A549 (cell line): Measurements from ENCODE around the gene NFATC3. TPM values are rescaled to one million over a fixed set of nuclear protein-coding genes. Genes with fewer than 3 reads are reported as not detected.
"Not testable (repeated sequence)": the region's sequence is repeated elsewhere in the genome, so short reads cannot be mapped to it uniquely, and the experiment has no call there.

ENCODE experiments used
- ATAC-seq, 2 experiments: fragments of 200-7000 bp in 1 of 2; fragments of >200 bp in 1 of 2; cut with Nextera tagmentation in 1 of 2; cut with Tn5 transposase in 1 of 2; 3 replicates each; pipeline versions ENCODE4 v1.8.0 to v1.9.1; 2018 to 2020; ENCODE audit warnings: mild to moderate bottlenecking in 1 of 2, moderate library complexity in 1 of 2
- CTCF ChIA-PET: fragments of 300-600 bp; sonication (Branson Sonifier 250); formaldehyde crosslinking; extraction: SDS; loops from one replicate; lab custom pipeline; 2021; ENCODE audit warnings: antibody characterized with exemption, inconsistent platforms; lab: Yijun Ruan, JAX
- POLR2A ChIA-PET: fragments of 350-600 bp; formaldehyde crosslinking; extraction: SDS; loops from one replicate; lab custom pipeline; 2021; ENCODE audit warnings: antibody characterized with exemption, inconsistent platforms; lab: Yijun Ruan, JAX
- DNase-seq, 2 experiments: peaks; one replicate each; pipeline versions ENCODE4 v3.0.0 to v3.0.0-alpha.2; 2011 to 2016; ENCODE audit warnings: low read depth in 1 of 2, low spot score in 1 of 2
- FAIRE-seq: peaks from 2 replicates; lab custom pipeline; 2011; peaks lifted over from hg19 to GRCh38; lab: Jason Lieb, UNC
- H3K27ac ChIP-seq, 2 experiments: fragments of >200 bp; sonication (Bioruptor Twin); formaldehyde crosslinking; 3 replicates each; pipeline ENCODE4 v1.5.1; 2016 to 2017
- H3K4me1 ChIP-seq: fragments of >200 bp; sonication (Bioruptor Twin); formaldehyde crosslinking; 3 replicates; pipeline ENCODE4 v1.6.1; 2016
- H3K4me2 ChIP-seq: fragments of >200 bp; sonication (Bioruptor Twin); formaldehyde crosslinking; 3 replicates; pipeline ENCODE4 v1.6.1; 2016
- H3K4me3 ChIP-seq: fragments of >200 bp; sonication (Bioruptor Twin); formaldehyde crosslinking; 3 replicates; pipeline ENCODE4 v1.5.1; 2016
- H3K9me3 ChIP-seq: fragments of >200 bp; sonication (Bioruptor Twin); formaldehyde crosslinking; 3 replicates; pipeline ENCODE4 v1.6.1; 2016
- CBX2 ChIP-seq: fragments of 200-600 bp; sonication (generic); IDR thresholded peaks from 2 replicates; pipeline ENCODE4 v1.6.1; 2016; ENCODE audit warnings: low read depth, mild to moderate bottlenecking, borderline replicate concordance
- CBX8 ChIP-seq: fragments of 200-600 bp; sonication (generic); IDR thresholded peaks from 2 replicates; pipeline ENCODE4 v1.6.1; 2016
- CHD2 ChIP-seq: fragments of 150-350 bp; IDR thresholded peaks from 2 replicates; pipeline ENCODE4 v1.6.1; 2014; ENCODE audit warnings: low read length; ENCODE audit not compliant: partially characterized antibody
- CTCF ChIP-seq: fragments of >200 bp; sonication (Bioruptor Twin); formaldehyde crosslinking; IDR thresholded peaks from 3 replicates; pipeline ENCODE4 v1.5.1; 2016
- EHMT2 ChIP-seq: fragments of 200-600 bp; sonication (generic); IDR thresholded peaks from 2 replicates; pipeline ENCODE4 v1.6.1; 2016; ENCODE audit warnings: antibody characterized with exemption, low read depth, mild to moderate bottlenecking, moderate library complexity
- FOSB ChIP-seq: fragments of 250-450 bp; sonication (Bioruptor Pico); IDR thresholded peaks from 2 replicates; pipeline ENCODE4 v1.5.0; 2020; ENCODE audit warnings: mild to moderate bottlenecking, moderate library complexity
- FOSL2 ChIP-seq, 2 experiments: fragments of 450-650 bp in 1 of 2; fragments of >200 bp in 1 of 2; sonication (Bioruptor Twin) in 1 of 2; formaldehyde crosslinking; IDR thresholded peaks; 2 replicates each; pipeline versions ENCODE4 v1.5.0 to v1.6.1; 2016 to 2020; ENCODE audit warnings: mild to moderate bottlenecking in 1 of 2, moderate library complexity in 1 of 2
- GATA3 ChIP-seq: IDR thresholded peaks from 2 replicates; pipeline ENCODE4 v1.6.1; 2012; ENCODE audit warnings: borderline replicate concordance
- HES2 ChIP-seq: fragments of >200 bp; sonication (Bioruptor Twin); formaldehyde crosslinking; IDR thresholded peaks from 2 replicates; pipeline ENCODE4 v1.6.1; 2016
- HOXA7 ChIP-seq: fragments of 250-450 bp; sonication (Bioruptor Pico); IDR thresholded peaks from 2 replicates; pipeline ENCODE4 v1.5.0; 2020; ENCODE audit warnings: mild to moderate bottlenecking, moderate library complexity
- HOXB13 ChIP-seq: fragments of 250-450 bp; sonication (Bioruptor Pico); IDR thresholded peaks from 2 replicates; pipeline ENCODE4 v1.5.0; 2020; ENCODE audit warnings: low read depth, mild to moderate bottlenecking, moderate library complexity
- JUNB ChIP-seq: fragments of >200 bp; sonication (Bioruptor Twin); formaldehyde crosslinking; IDR thresholded peaks from 2 replicates; pipeline ENCODE4 v1.6.1; 2016
- KDM5A ChIP-seq: fragments of 200-600 bp; sonication (generic); IDR thresholded peaks from 2 replicates; pipeline ENCODE4 v1.6.1; 2016; ENCODE audit warnings: antibody characterized with exemption, mild to moderate bottlenecking
- MYC ChIP-seq: IDR thresholded peaks from 2 replicates; pipeline ENCODE4 v1.6.1; 2012; ENCODE audit warnings: mild to moderate bottlenecking, inconsistent platforms, low read length, improper control_type of control experiment, borderline replicate concordance
- NPAS2 ChIP-seq: fragments of 250-450 bp; sonication (Bioruptor Pico); IDR thresholded peaks from 2 replicates; pipeline ENCODE4 v1.8.0; 2022; ENCODE audit warnings: mild to moderate bottlenecking, moderate library complexity, borderline replicate concordance
- PHF8 ChIP-seq: fragments of 200-600 bp; sonication (generic); IDR thresholded peaks from 2 replicates; pipeline ENCODE4 v1.6.1; 2016; ENCODE audit warnings: low read depth, mild to moderate bottlenecking, antibody characterized with exemption, moderate library complexity, borderline replicate concordance
- POLR2AphosphoS2 ChIP-seq: conservative IDR thresholded peaks from 2 replicates; pipeline ENCODE4 v1.6.1; 2012; ENCODE audit warnings: low read length, improper control_type of control experiment, inconsistent platforms
- RAD21 ChIP-seq, 2 experiments: fragments of >200 bp in 1 of 2; sonication (Bioruptor Twin) in 1 of 2; formaldehyde crosslinking in 1 of 2; IDR thresholded peaks in 1 of 2; conservative IDR thresholded peaks in 1 of 2; 2 replicates in 1 of 2; 3 replicates in 1 of 2; pipeline ENCODE4 v1.6.1; 2012 to 2018; ENCODE audit warnings: inconsistent platforms in 1 of 2
- RARB ChIP-seq: fragments of 250-450 bp; sonication (Bioruptor Pico); IDR thresholded peaks from 2 replicates; pipeline ENCODE4 v1.8.0; 2021; ENCODE audit warnings: mild to moderate bottlenecking, moderate library complexity
- RNF2 ChIP-seq: fragments of 200-600 bp; sonication (generic); IDR thresholded peaks from 2 replicates; pipeline ENCODE4 v1.6.1; 2016; ENCODE audit warnings: low read depth, mild to moderate bottlenecking, antibody characterized with exemption, moderate library complexity, borderline replicate concordance
- SMC3 ChIP-seq: fragments of >200 bp; sonication (Bioruptor Twin); formaldehyde crosslinking; IDR thresholded peaks from 3 replicates; pipeline ENCODE4 v1.6.1; 2018; ENCODE audit warnings: inconsistent platforms
- TFCP2L1 ChIP-seq: fragments of 250-450 bp; sonication (Bioruptor Pico); IDR thresholded peaks from 2 replicates; pipeline ENCODE4 v1.5.0; 2021; ENCODE audit warnings: mild to moderate bottlenecking
- ZC3H11A ChIP-seq: fragments of 450-650 bp; IDR thresholded peaks from 2 replicates; pipeline ENCODE4 v1.6.1; 2014; ENCODE audit warnings: antibody characterized with exemption, mild to moderate bottlenecking
- ZNF302 ChIP-seq: fragments of 250-450 bp; sonication (Bioruptor Pico); IDR thresholded peaks from 2 replicates; pipeline ENCODE4 v1.9.0; 2021; ENCODE audit warnings: inconsistent platforms, mild to moderate bottlenecking, moderate library complexity
- ZSCAN20 ChIP-seq: fragments of 250-450 bp; sonication (Bioruptor Pico); IDR thresholded peaks from 2 replicates; pipeline ENCODE4 v1.8.0; 2022; ENCODE audit warnings: mild to moderate bottlenecking, moderate library complexity
- WGBS: methylation state at CpG from one replicate; pipeline ENCODE4 v1.1.6; 2017; ENCODE audit errors: missing lambda C conversion rate; 5-methylcytosine and 5-hydroxymethylcytosine counted together
- polyA plus RNA-seq, 4 experiments: library from polyadenylated mRNA; depleted of rRNA in 3 of 4; stranded (reverse); fragments of >200 nt; fragmentation: RNase III in 1 of 4; extraction: RNeasy Plus Mini Kit Qiagen cat#74134 plus additional on column Dnase treatment in 1 of 4; gene quantifications; 2 replicates in 3 of 4; 3 replicates in 1 of 4; pipeline ENCODE4 v1.2.3, GENCODE V29; 2011 to 2017
- TF ChIP-seq, protein P1 (sequence below): IDR thresholded peaks from 2 replicates; pipeline ENCODE4 v1.6.1; 2012
- TF ChIP-seq, protein P2 (sequence below): fragments of 450-650 bp; IDR thresholded peaks from 2 replicates; pipeline ENCODE4 v1.6.1; 2014; ENCODE audit warnings: antibody characterized with exemption
- TF ChIP-seq, protein P3 (sequence below): fragments of 250-450 bp; sonication (Bioruptor Pico); IDR thresholded peaks from 2 replicates; pipeline ENCODE4 v1.5.0; 2020; ENCODE audit warnings: low read depth, mild to moderate bottlenecking, moderate library complexity
- TF ChIP-seq, protein P4 (sequence below): IDR thresholded peaks from 2 replicates; pipeline ENCODE4 v1.6.1; 2012

NFATC3 gene
- polyA plus RNA-seq, 2 of the 4 experiments (the other 2 are of a cell fraction): 13.3 to 23.9 TPM

- Histone ChIP-seq H3K27ac (no peak overlapping the region), H3K4me2 (no peak overlapping the region), H3K4me1 (peaks cover 19% of the 10 kb centered on the region; the same call in 2 of the 3 replicates), H3K9me3 (no peaks in the 10 kb centered on the region), H3K4me3 (no peak overlapping the region)
- DNase-seq (no peak), FAIRE-seq (no peak), ATAC-seq (no peak)
- ChIA-PET CTCF (interaction anchor here (1.2 kb wide), 1 partner anchor 97 kb away, joined by 4 read pairs; no protein-coding TSS in a partner anchor), POLR2A (no interaction called here)
- no peak for TF ChIP-seq CTCF
- TF ChIP-seq FOSL2 (IDR thresholded peaks at IDR 0.05): no peak
- no peak for TF ChIP-seq FOSL2 (CRISPR knock-in tag; IDR thresholded peaks at IDR 0.05)
- TF ChIP-seq, protein P1, sequence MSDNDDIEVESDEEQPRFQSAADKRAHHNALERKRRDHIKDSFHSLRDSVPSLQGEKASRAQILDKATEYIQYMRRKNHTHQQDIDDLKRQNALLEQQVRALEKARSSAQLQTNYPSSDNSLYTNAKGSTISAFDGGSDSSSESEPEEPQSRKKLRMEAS: no peak
- no peak for TF ChIP-seq RAD21 (conservative IDR thresholded peaks at IDR 0.05 in 1 of 2, IDR thresholded peaks at IDR 0.05 in 1 of 2)
- TF ChIP-seq, protein P2, sequence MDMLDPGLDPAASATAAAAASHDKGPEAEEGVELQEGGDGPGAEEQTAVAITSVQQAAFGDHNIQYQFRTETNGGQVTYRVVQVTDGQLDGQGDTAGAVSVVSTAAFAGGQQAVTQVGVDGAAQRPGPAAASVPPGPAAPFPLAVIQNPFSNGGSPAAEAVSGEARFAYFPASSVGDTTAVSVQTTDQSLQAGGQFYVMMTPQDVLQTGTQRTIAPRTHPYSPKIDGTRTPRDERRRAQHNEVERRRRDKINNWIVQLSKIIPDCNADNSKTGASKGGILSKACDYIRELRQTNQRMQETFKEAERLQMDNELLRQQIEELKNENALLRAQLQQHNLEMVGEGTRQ: no peak
- no peak for TF ChIP-seq ZNF302 (CRISPR knock-in tag)
- no peak for TF ChIP-seq SMC3
- no peak for TF ChIP-seq CHD2
- TF ChIP-seq MYC: no peak
- TF ChIP-seq EHMT2: no peak
- no peak for TF ChIP-seq FOSB
- no peak for TF ChIP-seq HOXB13 (CRISPR knock-in tag)
- TF ChIP-seq POLR2AphosphoS2: no peak
- TF ChIP-seq PHF8: no peak
- no peak for TF ChIP-seq RNF2
Observed at GRCh38 chr16:68149596-68149995, 64.4 kb downstream of the NFATC3 start.

DNA sequence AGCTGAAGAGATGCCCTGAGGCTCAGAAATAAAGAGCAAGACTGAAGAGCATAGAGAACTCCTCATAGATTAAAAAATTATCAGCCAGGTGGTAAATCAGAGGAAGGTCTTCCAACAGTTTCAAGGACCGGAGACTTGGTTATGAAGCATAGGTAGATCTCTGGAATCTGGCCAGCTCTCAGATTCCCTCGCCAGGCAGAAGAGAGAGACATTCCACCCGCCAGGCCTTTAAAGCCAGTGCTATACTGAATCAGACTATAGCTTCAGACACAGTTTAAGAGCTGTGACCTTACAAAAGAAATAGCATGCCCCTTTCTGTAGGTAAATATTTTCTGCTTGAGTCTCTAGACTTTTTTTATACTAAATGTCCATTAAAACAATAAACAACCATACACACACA lies 70.3 kb downstream of the NFATC3 start:
- no peak for TF ChIP-seq ZSCAN20 (CRISPR knock-in tag)
- TF ChIP-seq NPAS2 (CRISPR knock-in tag): no peak
- TF ChIP-seq, protein P3, sequence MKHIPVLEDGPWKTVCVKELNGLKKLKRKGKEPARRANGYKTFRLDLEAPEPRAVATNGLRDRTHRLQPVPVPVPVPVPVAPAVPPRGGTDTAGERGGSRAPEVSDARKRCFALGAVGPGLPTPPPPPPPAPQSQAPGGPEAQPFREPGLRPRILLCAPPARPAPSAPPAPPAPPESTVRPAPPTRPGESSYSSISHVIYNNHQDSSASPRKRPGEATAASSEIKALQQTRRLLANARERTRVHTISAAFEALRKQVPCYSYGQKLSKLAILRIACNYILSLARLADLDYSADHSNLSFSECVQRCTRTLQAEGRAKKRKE (CRISPR knock-in tag): no peak
- TF ChIP-seq SMC3: no peak
- TF ChIP-seq MYC: no peak
- TF ChIP-seq RARB: no peak
- no peak for TF ChIP-seq HOXA7
- no peak overlapping the region for H3K4me2 ChIP-seq
- DNase-seq (no peak), FAIRE-seq (no peak), ATAC-seq (no peak)
- H3K27ac ChIP-seq: no peak overlapping the region
- WGBS: 95% methylated on average over 3 of the region's 3 CpGs
- no peaks in the 10 kb centered on the region for H3K4me1 ChIP-seq
- ChIA-PET CTCF (no interaction called here), POLR2A (no interaction called here)
- no peaks in the 10 kb centered on the region for H3K9me3 ChIP-seq
- H3K4me3 ChIP-seq: no peak overlapping the region

- POLR2A ChIA-PET: no interaction called here
- WGBS: 95% methylated on average over 2 of the region's 2 CpGs
Observed at GRCh38 chr16:68162413-68162812, 77.2 kb downstream of the NFATC3 start.

GRCh38 chr16:68163275-68163674 lies 78.1 kb downstream of the NFATC3 start:
- not testable (repeated sequence) for H3K4me1 ChIP-seq, ATAC-seq

More at GRCh38 chr16:68162413-68162812, 77.2 kb downstream of the NFATC3 start:
- no peak for DNase-seq
- no peak for ATAC-seq
- no peaks in the 10 kb centered on the region for H3K4me1 ChIP-seq
- TF ChIP-seq EHMT2 (no peak), TFCP2L1 (CRISPR knock-in tag) (no peak), FOSB (no peak), HES2 (no peak), CBX2 (no peak), MYC (no peak), KDM5A (no peak), ZNF302 (CRISPR knock-in tag) (no peak), RARB (no peak), POLR2AphosphoS2 (no peak), CHD2 (no peak), GATA3 (no peak), SMC3 (no peak), JUNB (no peak), CBX8 (no peak), ZC3H11A (no peak)
- TF ChIP-seq, protein P4, sequence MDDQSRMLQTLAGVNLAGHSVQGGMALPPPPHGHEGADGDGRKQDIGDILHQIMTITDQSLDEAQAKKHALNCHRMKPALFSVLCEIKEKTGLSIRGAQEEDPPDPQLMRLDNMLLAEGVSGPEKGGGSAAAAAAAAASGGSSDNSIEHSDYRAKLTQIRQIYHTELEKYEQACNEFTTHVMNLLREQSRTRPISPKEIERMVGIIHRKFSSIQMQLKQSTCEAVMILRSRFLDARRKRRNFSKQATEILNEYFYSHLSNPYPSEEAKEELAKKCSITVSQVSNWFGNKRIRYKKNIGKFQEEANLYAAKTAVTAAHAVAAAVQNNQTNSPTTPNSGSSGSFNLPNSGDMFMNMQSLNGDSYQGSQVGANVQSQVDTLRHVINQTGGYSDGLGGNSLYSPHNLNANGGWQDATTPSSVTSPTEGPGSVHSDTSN: no peak
- no peak overlapping the region for H3K4me3 ChIP-seq
- CTCF ChIA-PET: interaction anchor here (0.7 kb wide), 1 partner anchor 637 kb away, joined by 3 read pairs; no protein-coding TSS in a partner anchor
- H3K9me3 ChIP-seq: no peaks in the 10 kb centered on the region
- H3K27ac ChIP-seq: no peak overlapping the region
- no peak overlapping the region for H3K4me2 ChIP-seq
- FAIRE-seq: no peak

More at GRCh38 chr16:68163275-68163674, 78.1 kb downstream of the NFATC3 start:
- H3K27ac ChIP-seq, CTCF ChIA-PET, H3K4me2 ChIP-seq, FAIRE-seq, DNase-seq, H3K4me3 ChIP-seq, H3K9me3 ChIP-seq, POLR2A ChIA-PET: not testable (repeated sequence)
- no CpG with 5 or more reads among the region's 31 CpGs for WGBS
